Activated CD4-positive, alpha-beta T cell treated with anti-CD3 and anti-CD28 coated beads for 36 hours (primary cell): ENCODE data around the gene MAD1L1. TPM values are rescaled to one million over a fixed set of nuclear protein-coding genes. Genes with fewer than 3 reads are reported as not detected.

Experiments used
- ATAC-seq: fragments of 200-7000 bp; cut with Tn5 transposase; one replicate; pipeline ENCODE4 v1.10.0; 2021; ENCODE audit warnings: mild to moderate bottlenecking, moderate library complexity
- CTCF ChIA-PET: fragments of 350-600 bp; sonication (Branson Sonifier 250); formaldehyde crosslinking; loops from one replicate; lab custom pipeline; 2021; ENCODE audit warnings: antibody characterized with exemption; lab: Charles Lee
- POLR2A ChIA-PET: fragments of 350-600 bp; sonication (Branson Sonifier 250); formaldehyde crosslinking; loops from one replicate; lab custom pipeline; 2021; ENCODE audit warnings: antibody characterized with exemption, inconsistent platforms; lab: Charles Lee
- DNase-seq: peaks from one replicate; pipeline ENCODE4 v3.0.0-alpha.2; 2020
- H3K27ac Mint-ChIP-seq: one replicate; pipeline ENCODE4 v1.8.0; 2021; ENCODE audit warnings: mixed read lengths
- H3K27me3 Mint-ChIP-seq: one replicate; pipeline ENCODE4 v1.8.0; 2021; ENCODE audit warnings: mixed read lengths
- H3K36me3 Mint-ChIP-seq: one replicate; pipeline ENCODE4 v1.8.0; 2021; ENCODE audit warnings: low read depth, mixed read lengths
- H3K4me1 Mint-ChIP-seq: one replicate; pipeline ENCODE4 v1.8.0; 2021; ENCODE audit warnings: mixed read lengths
- H3K4me3 Mint-ChIP-seq: one replicate; pipeline ENCODE4 v1.8.0; 2021; ENCODE audit warnings: mild to moderate bottlenecking, moderate library complexity, mixed read lengths
- H3K9me3 Mint-ChIP-seq: one replicate; pipeline ENCODE4 v1.8.0; 2021; ENCODE audit warnings: low read depth, mixed read lengths
- intact Hi-C, 2 experiments: fragments of 100-400 bp; cut with DNase I in 1 of 2; cut with micrococcal nuclease in 1 of 2; formaldehyde crosslinking; loops; one replicate each; pipeline versions ENCODE4 v1.14.2 to v1.15.1; 2022 to 2024; cut with DNase I, micrococcal nuclease
- total RNA-seq, 2 experiments: library from RNA; stranded (reverse); gene quantifications; one replicate each; pipeline ENCODE4 v1.2.3, GENCODE V29; 2021

MAD1L1 gene
- total RNA-seq, 2 experiments from 2014 or later, result 50.2 to 61.7 TPM

- POLR2A ChIA-PET, result no interaction called here
- Mint-ChIP-seq H3K27ac (no peak overlapping the region), H3K36me3 (no peaks in the 10 kb centered on the region), H3K4me3 (no peak overlapping the region), H3K4me1 (peaks cover 18% of the 10 kb centered on the region), H3K27me3 (no peaks in the 10 kb centered on the region), H3K9me3 (no peaks in the 10 kb centered on the region)
- intact Hi-C loops, result no loop called here
- DNase-seq (peak; percentile 3), ATAC-seq (no peak)
- CTCF ChIA-PET, result no interaction called here
These were observed 380.0 kb downstream of the MAD1L1 start for GRCh38 chr7:1852517-1853430.

DNA sequence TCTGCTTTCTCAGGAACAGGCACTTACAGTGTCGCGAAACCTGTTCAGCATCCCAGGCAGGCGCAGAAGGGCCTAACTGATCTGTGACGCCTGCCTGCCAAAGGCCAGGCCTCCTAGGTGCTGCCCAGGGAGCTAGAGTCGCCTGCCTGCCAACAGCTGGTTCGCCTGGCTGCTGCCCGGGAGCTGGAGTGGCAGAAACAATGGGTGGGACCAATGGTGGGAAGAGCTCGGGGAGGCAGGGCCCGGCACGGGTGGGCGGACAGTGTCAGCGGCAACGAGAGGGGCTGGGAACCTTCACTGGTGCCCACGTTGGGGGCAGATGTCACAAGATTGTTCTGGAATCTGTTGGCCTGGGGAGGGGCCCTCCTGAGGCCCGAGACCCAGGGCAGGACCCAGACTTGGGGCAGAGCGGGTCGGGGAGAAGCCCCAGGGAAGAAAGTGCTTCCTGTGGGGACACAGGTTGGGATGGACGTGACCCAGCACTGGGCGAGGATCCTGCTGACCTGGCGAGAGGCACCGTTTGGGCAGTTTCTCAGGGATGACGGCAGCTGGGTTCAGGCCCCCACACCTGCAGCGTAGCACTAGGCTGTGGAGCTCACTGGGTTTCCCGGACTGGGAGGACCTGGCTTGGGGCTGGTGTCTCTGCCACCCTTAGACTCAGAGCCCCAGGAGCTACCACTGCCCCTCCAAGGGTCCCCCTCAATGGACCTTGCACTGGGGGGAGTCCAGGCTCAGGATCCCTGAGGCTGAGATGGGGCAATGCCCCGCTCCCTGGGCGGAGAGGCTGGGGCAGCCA lies 380.8 kb downstream of the MAD1L1 start:
- intact Hi-C loops, result no loop called here
- H3K4me1 Mint-ChIP-seq, result peaks cover 18% of the 10 kb centered on the region
- ATAC-seq (no peak), DNase-seq (peak; percentile 2)
- no peaks in the 10 kb centered on the region for H3K9me3 Mint-ChIP-seq
- no peaks in the 10 kb centered on the region for H3K27me3 Mint-ChIP-seq
- no peaks in the 10 kb centered on the region for H3K36me3 Mint-ChIP-seq
- ChIA-PET POLR2A (no interaction called here), CTCF (interaction anchor here (0.6 kb wide), 1 partner anchor 540 kb away, joined by 3 read pairs; no protein-coding TSS in a partner anchor)
- no peak overlapping the region for H3K4me3 Mint-ChIP-seq
- no peak overlapping the region for H3K27ac Mint-ChIP-seq

DNA sequence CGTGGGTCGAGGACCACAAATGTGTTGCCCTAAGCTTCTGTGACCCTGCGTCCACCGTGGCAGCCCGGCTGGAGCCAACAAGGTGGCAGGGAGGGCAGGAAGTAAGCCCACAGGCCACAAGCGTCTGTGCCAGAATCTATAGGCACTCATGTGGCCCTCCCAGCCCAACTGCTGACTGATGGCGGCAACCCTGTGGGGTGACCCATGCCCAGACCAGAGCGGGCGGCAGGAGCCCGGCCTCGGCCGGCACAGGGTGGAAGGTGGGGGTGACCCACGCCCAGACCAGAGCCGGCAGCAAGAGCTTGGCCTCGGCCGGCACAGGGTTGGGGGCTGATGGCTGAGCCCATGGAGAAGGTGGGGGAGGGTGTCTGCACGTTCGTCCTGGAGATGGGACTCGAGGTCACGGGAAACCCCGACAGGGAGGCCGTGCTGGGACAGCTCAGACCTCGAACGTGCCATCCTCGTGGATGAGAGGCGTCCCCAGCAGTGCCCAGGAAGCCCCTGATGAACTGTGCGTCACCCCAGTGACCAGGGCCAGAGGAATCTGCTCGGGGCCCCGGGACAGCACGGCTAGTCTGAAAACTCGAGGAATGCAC lies 381.7 kb downstream of the MAD1L1 start:
- Mint-ChIP-seq H3K4me3 (no peak overlapping the region), H3K9me3 (no peaks in the 10 kb centered on the region), H3K36me3 (peaks cover 2% of the 10 kb centered on the region), H3K27ac (no peak overlapping the region), H3K27me3 (no peaks in the 10 kb centered on the region), H3K4me1 (peaks cover 17% of the 10 kb centered on the region)
- no peak for ATAC-seq
- DNase-seq, result peak; percentile 2
- POLR2A ChIA-PET, result no interaction called here
- CTCF ChIA-PET, result interaction anchor here (0.7 kb wide), 1 partner anchor 92 kb away, joined by 3 read pairs; no protein-coding TSS in a partner anchor
- intact Hi-C loops, result no loop called here

GRCh38 chr7:1850111-1850975 lies 382.4 kb downstream of the MAD1L1 start:
- no peak for ATAC-seq
- no peaks in the 10 kb centered on the region for H3K9me3 Mint-ChIP-seq
- no peak overlapping the region for H3K4me3 Mint-ChIP-seq
- peaks cover 10% of the 10 kb centered on the region for H3K4me1 Mint-ChIP-seq
- intact Hi-C loops, result no loop called here
- H3K27ac Mint-ChIP-seq, result no peak overlapping the region
- ChIA-PET POLR2A (no interaction called here), CTCF (interaction anchor here (0.7 kb wide), 2 partner anchors 91 to 202 kb away, joined by 3 read pairs; no protein-coding TSS in a partner anchor)
- H3K27me3 Mint-ChIP-seq, result no peaks in the 10 kb centered on the region
- peak; percentile 3 for DNase-seq
- H3K36me3 Mint-ChIP-seq, result peaks cover 3% of the 10 kb centered on the region

DNA sequence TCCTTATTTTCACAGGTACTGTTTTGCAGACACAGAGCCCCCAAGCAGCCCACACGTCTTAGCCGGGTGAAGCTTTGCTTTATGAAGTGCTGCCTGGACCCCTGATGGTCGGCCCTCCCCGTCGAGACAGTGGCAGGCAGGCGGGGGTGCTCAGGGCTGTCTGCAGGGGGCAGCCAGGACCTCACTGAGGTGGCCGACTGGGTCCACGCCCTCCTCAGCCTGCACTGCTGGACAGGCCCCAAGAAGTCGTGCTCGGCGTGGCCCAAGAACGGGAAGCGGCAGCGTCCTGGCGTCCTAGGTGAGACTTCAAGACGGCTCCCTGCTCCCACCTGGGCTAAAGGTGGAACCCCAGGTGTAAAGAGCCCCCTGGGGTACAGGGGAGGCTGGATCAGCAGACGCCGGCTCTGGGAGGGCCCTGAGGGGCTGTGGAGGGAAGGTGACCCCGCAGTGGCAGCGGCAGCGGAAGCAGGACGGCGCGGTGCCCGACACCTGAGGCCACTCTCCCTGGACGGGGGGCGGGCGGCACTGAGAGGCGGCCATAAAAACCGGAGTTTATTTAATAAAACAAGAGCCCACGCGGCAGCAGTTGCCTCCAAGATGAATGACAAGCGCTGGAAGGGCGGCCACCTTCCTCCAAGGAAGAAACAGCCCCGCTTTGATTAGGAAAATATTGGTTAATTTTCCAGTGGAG lies 383.2 kb downstream of the MAD1L1 start:
- Mint-ChIP-seq H3K9me3 (no peaks in the 10 kb centered on the region), H3K27ac (no peak overlapping the region), H3K4me1 (peaks cover 1% of the 10 kb centered on the region), H3K36me3 (peaks cover 4% of the 10 kb centered on the region), H3K4me3 (no peak overlapping the region), H3K27me3 (no peaks in the 10 kb centered on the region)
- POLR2A ChIA-PET, result no interaction called here
- ATAC-seq (no peak), DNase-seq (no peak)
- intact Hi-C loops, result no loop called here
- CTCF ChIA-PET, result interaction anchor here (0.7 kb wide), 1 partner anchor 201 kb away, joined by 3 read pairs; no protein-coding TSS in a partner anchor

DNA sequence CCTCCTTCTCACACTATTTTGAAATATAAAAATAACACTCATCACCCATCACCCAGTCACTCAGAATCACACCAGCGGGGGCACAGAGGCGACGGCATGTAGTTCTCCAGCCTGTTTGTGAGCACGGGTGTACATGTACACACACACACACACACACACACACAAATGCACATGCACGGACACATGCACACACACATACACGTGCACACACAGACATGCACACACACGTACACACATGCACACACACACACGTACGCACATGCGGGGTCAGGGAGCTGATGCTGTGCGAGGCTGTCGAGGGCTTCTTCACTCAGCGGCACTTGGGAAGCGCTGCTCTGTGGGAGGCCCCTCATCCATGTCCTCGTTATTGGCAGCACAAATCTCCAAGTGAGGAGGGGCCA lies 383.8 kb downstream of the MAD1L1 start:
- Mint-ChIP-seq H3K27me3 (no peaks in the 10 kb centered on the region), H3K9me3 (no peaks in the 10 kb centered on the region), H3K4me3 (no peak overlapping the region), H3K36me3 (peaks cover 4% of the 10 kb centered on the region), H3K27ac (no peak overlapping the region), H3K4me1 (no peaks in the 10 kb centered on the region)
- ATAC-seq (no peak), DNase-seq (no peak)
- ChIA-PET POLR2A (no interaction called here), CTCF (no interaction called here)
- intact Hi-C loops, result no loop called here

DNA sequence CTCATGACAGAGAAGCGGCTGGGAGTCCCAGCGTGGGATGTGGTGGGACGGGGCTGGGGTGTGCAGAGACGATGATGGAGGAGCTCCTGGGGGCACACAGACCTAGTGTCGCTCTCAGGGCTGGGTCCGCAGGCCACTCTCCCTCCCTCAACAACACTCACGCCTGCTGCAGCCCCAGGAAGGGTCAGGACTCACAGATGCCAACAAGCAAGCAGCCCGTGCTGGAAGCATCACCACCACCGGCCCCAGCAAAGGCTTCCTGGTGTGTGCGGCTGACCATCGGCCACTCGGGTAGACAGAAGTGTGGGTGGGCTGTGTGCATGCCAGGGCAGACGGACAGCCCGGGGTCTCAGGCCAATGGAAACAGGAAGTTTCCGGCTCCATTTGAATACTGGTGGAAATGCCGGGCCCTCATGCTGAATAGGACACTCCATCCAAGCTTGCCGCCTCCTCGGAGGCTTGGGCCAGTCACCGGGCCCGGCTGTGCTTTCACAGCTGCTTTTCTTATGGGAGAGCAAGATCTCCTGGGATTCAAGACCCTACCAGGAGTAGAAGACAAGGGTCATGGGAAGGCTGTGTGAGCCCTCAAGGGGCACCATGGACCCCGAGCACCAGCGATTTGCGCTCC lies 384.6 kb downstream of the MAD1L1 start:
- no peak overlapping the region for H3K4me3 Mint-ChIP-seq
- CTCF ChIA-PET, result no interaction called here
- intact Hi-C loops, result no loop called here
- H3K4me1 Mint-ChIP-seq, result no peaks in the 10 kb centered on the region
- H3K27ac Mint-ChIP-seq, result no peak overlapping the region
- peak; percentile 2 for DNase-seq
- no peaks in the 10 kb centered on the region for H3K27me3 Mint-ChIP-seq
- POLR2A ChIA-PET, result no interaction called here
- no peak for ATAC-seq
- peaks cover 7% of the 10 kb centered on the region for H3K36me3 Mint-ChIP-seq
- no peaks in the 10 kb centered on the region for H3K9me3 Mint-ChIP-seq

GRCh38 chr7:1847260-1848001 lies 385.3 kb downstream of the MAD1L1 start:
- ChIA-PET CTCF (no interaction called here), POLR2A (no interaction called here)
- ATAC-seq (no peak), DNase-seq (peak; percentile 3)
- intact Hi-C loops, result no loop called here
- no peak overlapping the region for H3K27ac Mint-ChIP-seq
- H3K4me3 Mint-ChIP-seq, result no peak overlapping the region
- H3K27me3 Mint-ChIP-seq, result no peaks in the 10 kb centered on the region
- no peaks in the 10 kb centered on the region for H3K4me1 Mint-ChIP-seq
- no peaks in the 10 kb centered on the region for H3K9me3 Mint-ChIP-seq
- peaks cover 8% of the 10 kb centered on the region for H3K36me3 Mint-ChIP-seq

DNA sequence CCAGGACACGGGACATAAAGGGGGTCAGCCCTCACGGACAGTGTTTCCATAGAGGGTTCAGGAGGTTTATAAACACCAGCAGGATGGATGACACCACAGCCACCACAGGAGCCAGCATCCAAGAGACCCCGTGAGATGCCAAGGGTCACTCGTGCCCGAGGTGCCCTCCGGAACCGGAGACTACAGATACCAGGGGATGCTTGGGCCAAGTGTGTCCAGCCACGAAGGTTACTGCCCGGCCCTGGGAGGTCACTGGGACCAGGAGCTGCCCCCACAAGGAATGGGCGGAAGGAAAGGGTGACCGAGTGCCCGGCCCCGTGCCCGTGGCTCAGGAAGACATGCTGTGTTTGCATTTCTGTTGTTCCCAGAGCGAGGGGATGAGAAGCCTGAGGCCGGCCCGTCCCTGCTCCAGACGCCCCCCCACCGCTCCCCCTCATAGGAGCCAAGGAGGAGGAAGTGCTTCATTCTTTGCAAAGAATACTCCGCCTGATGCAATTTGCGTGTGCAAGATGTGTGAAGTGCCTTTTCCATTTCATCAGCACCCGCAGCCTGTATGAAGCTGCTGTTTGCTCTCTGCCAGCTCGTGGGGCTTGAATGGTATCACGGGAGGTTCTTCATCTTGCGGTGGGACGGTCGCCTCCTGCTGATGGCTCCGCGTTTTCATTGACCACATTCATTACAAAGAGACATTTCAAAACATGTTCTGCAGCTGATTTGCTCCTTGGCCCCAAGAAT lies 386.2 kb downstream of the MAD1L1 start:
- Mint-ChIP-seq H3K4me3 (no peak overlapping the region), H3K4me1 (no peaks in the 10 kb centered on the region), H3K27me3 (no peaks in the 10 kb centered on the region), H3K27ac (no peak overlapping the region), H3K36me3 (peaks cover 8% of the 10 kb centered on the region), H3K9me3 (no peaks in the 10 kb centered on the region)
- DNase-seq, result no peak
- ChIA-PET POLR2A (no interaction called here), CTCF (no interaction called here)
- no peak for ATAC-seq
- intact Hi-C loops, result no loop called here
